Aorta (tissue), 5 donors: Measurements from ENCODE around the gene CAMK2G. TPM values are rescaled to one million over a fixed set of nuclear protein-coding genes. Genes with fewer than 3 reads are reported as not detected.
"Not testable (repeated sequence)": the region's sequence is repeated elsewhere in the genome, so short reads cannot be mapped to it uniquely, and the experiment has no call there.

Experiments used
- ATAC-seq: fragments of 200-7000 bp; cut with Tn5 transposase; one replicate; pipeline ENCODE4 v1.9.1; 2022; ENCODE audit warnings: moderate library complexity; ENCODE audit not compliant: low FRiP score
- DNase-seq, 2 donors: peaks; one replicate each; pipeline ENCODE4 v3.0.0-alpha.2; 2020
- H3K27ac ChIP-seq, 2 donors: one replicate each; pipeline ENCODE4 v1.5.1; 2013; ENCODE audit warnings: low read length in 2 of 2, mild to moderate bottlenecking in 2 of 2, moderate library complexity in 2 of 2, control low read depth in 1 of 2, inconsistent platforms in 1 of 2, low read depth in 1 of 2
- H3K27me3 ChIP-seq, 2 donors: one replicate each; pipeline ENCODE4 v1.6.1; 2013; ENCODE audit warnings: control low read depth in 1 of 2, low read length in 1 of 2, mild to moderate bottlenecking in 1 of 2, moderate library complexity in 1 of 2; ENCODE audit not compliant: insufficient read depth in 2 of 2, control insufficient read depth in 1 of 2
- H3K36me3 ChIP-seq, 2 donors: one replicate each; pipeline ENCODE4 v1.6.1; 2013; ENCODE audit warnings: control low read depth in 1 of 2, low read length in 1 of 2, mild to moderate bottlenecking in 1 of 2; ENCODE audit not compliant: insufficient read depth in 2 of 2, control insufficient read depth in 1 of 2
- H3K4me1 ChIP-seq, 2 donors: one replicate each; pipeline ENCODE4 v1.6.1; 2013; ENCODE audit warnings: low read length in 2 of 2, control low read depth in 1 of 2, mild to moderate bottlenecking in 1 of 2, moderate library complexity in 1 of 2; ENCODE audit not compliant: insufficient read depth in 2 of 2, control insufficient read depth in 1 of 2
- H3K4me3 ChIP-seq, 2 donors: one replicate each; pipeline ENCODE4 v1.5.1; 2013; ENCODE audit warnings: low read length in 2 of 2, control low read depth in 1 of 2, mild to moderate bottlenecking in 1 of 2
- H3K9me3 ChIP-seq: one replicate; pipeline ENCODE4 v1.6.1; 2013; ENCODE audit warnings: mild to moderate bottlenecking, low read length; ENCODE audit not compliant: control insufficient read depth
- WGBS, 2 donors: extraction: QIAGEN DNeasy Blood & Tissue Kit; methylation state at CpG; one replicate each; pipeline ENCODE4 v1.1.7; 2013; 5-methylcytosine and 5-hydroxymethylcytosine counted together
- intact Hi-C, 2 donors: fragments of 100-400 bp; cut with DNase I; formaldehyde crosslinking; loops; one replicate each; pipeline versions ENCODE4 v1.14.2 to v1.15.0; 2022
- polyA plus RNA-seq, 2 donors: library from polyadenylated mRNA; stranded (reverse); fragments of 200-250 nt; gene quantifications; one replicate each; pipeline ENCODE4 v1.2.3, GENCODE V29; 2013
- total RNA-seq, 2 donors: library from RNA; stranded (reverse); fragmentation: NEBNext Ultra II Directional; extraction: Animal tissue kit (Norgen Biotek cat#: 25700); gene quantifications; one replicate each; pipeline ENCODE4 v1.2.1, GENCODE V29; 2021
- donor health status: healthy with polysubstance abuse.
- donor health status: Bipolar disorder and iron deficiency.
- donor health status: DM: no; HTN: no; CAD: no.
- donor health status: DM: no; HTN: no; CAD: no.
- donor health status: DM: yes; HTN: yes; CAD: no.

The CAMK2G gene
- total and polyA plus RNA-seq, 4 donors, result 37.1 to 76.7 (median 70.8) TPM

GRCh38 chr10:73897693-73898092 lies 23.3 kb upstream of the CAMK2G start:
- 94 to 100% methylated on average over 1 of the region's 1 CpG for WGBS, 2 donors
- no peak overlapping the region for H3K4me3 ChIP-seq
- no peak for ATAC-seq
- intact Hi-C loops, result no loop called here
- H3K27me3 ChIP-seq, result no peaks in the 10 kb centered on the region
- no peak overlapping the region for H3K27ac ChIP-seq
- no peaks in the 10 kb centered on the region for H3K4me1 ChIP-seq
- no peaks in the 10 kb centered on the region for H3K9me3 ChIP-seq
- H3K36me3 ChIP-seq, result no peaks in the 10 kb centered on the region
- no peak for DNase-seq

DNA sequence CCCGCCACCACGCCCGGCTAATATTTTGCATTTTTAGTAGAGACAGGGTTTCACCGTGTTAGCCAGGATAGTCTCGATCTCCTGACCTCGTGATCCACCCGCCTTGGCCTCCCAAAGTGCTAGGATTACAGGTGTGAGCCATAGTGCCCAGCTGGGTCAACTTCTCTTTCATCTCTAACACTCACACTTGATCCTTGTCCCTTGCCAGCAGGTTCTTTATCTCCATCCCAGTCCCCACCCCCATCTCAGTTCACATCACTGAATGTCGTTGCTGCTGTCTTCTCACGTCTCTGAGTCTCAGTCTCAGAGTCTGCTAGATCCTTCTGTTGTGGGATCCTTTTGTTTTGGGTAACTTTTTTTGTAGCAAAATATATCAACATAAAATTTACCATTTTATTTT lies 21.0 kb upstream of the CAMK2G start:
- ATAC-seq, H3K27ac ChIP-seq, DNase-seq, H3K4me3 ChIP-seq, H3K27me3 ChIP-seq, H3K4me1 ChIP-seq, intact Hi-C loops, H3K36me3 ChIP-seq, H3K9me3 ChIP-seq: not testable (repeated sequence)
- 95 to 98% methylated on average over 9 of the region's 9 CpGs for WGBS, 2 donors

DNA sequence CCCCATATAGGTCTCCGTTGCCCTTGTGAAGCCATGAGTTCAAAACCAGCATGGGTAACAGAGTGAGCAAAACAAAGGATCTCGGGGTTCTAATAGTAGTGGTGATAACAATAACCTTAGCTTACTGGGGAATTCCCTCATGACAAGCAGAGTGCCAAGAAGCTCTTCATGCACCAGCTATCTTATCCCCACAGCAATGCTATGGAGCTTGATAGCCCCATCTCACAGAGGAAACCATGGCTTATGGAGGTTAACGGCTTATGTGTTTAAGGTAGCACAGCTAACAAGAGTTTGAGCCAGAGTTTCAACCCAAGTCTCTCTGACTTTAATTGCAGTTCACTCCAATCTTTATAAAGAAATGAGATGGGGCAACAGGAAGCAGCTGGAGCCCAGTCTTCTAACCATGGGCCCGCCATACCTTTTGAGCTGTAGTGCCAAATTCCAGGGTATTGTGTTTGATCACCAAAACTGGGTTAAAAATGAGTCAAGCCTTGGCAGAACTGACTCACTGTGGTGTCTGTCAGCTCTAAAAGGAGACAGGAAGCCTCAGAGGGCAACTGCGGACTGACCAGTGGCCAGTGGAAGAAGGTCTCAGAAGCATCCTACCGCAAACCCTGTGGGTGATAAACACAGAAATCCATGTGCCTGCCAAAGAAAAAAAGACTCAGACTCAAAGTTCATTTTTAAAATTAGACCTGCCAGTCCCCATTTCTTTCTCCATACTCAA lies 20.1 kb upstream of the CAMK2G start:
- peak in 1 of 2 donors; percentile 46 for DNase-seq
- intact Hi-C loops, result no loop called here
- no peaks in the 10 kb centered on the region for H3K36me3 ChIP-seq
- H3K9me3 ChIP-seq, result no peaks in the 10 kb centered on the region
- 73 to 75% methylated on average over 6 of the region's 6 CpGs for WGBS, 2 donors
- H3K27ac ChIP-seq, result no peak overlapping the region
- no peak overlapping the region for H3K4me3 ChIP-seq
- H3K4me1 ChIP-seq, result no peaks in the 10 kb centered on the region
- ATAC-seq, result no peak
- H3K27me3 ChIP-seq, result no peaks in the 10 kb centered on the region

DNA sequence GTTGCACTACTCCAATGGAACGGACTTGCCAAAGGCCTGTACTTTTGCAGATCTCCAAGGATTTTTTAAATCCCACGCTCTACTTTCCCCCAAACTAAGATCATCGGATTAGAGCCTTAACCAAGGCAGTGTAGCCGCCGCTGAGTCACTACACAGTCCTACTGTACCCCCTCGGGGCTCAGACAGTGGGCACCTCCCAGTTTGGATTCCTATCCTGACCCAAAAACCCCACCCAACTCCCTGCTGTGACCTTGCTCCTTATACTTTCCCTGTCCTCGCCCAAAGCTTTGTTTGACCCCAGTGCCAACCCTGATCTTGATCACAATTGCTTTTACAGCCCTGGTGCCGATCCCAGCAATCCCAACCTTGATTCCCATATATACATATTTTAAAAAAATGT lies 19.1 kb upstream of the CAMK2G start:
- H3K9me3 ChIP-seq, result no peaks in the 10 kb centered on the region
- no peaks in the 10 kb centered on the region for H3K36me3 ChIP-seq
- ATAC-seq, result no peak
- peaks cover 0 to 2% of the 10 kb centered on the region in 2 donors for H3K4me1 ChIP-seq
- H3K4me3 ChIP-seq, result no peak overlapping the region
- intact Hi-C loops, result no loop called here
- peak in 1 of 2 donors; percentile 26 for DNase-seq
- H3K27ac ChIP-seq, result no peak overlapping the region
- no peaks in the 10 kb centered on the region for H3K27me3 ChIP-seq
- 83 to 90% methylated on average over 8 of the region's 8 CpGs for WGBS, 2 donors

- Histone ChIP-seq H3K4me3 (no peak overlapping the region), H3K36me3 (no peaks in the 10 kb centered on the region), H3K27ac (no peak overlapping the region), H3K4me1 (peaks cover 0 to 2% of the 10 kb centered on the region in 2 donors), H3K27me3 (no peaks in the 10 kb centered on the region), H3K9me3 (no peaks in the 10 kb centered on the region)
- ATAC-seq (no peak), DNase-seq (no peak)
- intact Hi-C loops, result no loop called here
- WGBS, 2 donors, result 77 to 86% methylated on average over 10 of the region's 10 CpGs
Measured at GRCh38 chr10:73892310-73893030, 18.1 kb upstream of the CAMK2G start.

GRCh38 chr10:73891540-73891939 lies 17.2 kb upstream of the CAMK2G start:
- H3K27ac ChIP-seq, result no peak overlapping the region
- WGBS, 2 donors, result 74 to 81% methylated on average over 5 of the region's 5 CpGs
- ATAC-seq (no peak), DNase-seq (no peak)
- intact Hi-C loops, result no loop called here
- no peaks in the 10 kb centered on the region for H3K9me3 ChIP-seq
- H3K36me3 ChIP-seq, result no peaks in the 10 kb centered on the region
- H3K27me3 ChIP-seq, result no peaks in the 10 kb centered on the region
- H3K4me1 ChIP-seq, result peaks cover 2 to 3% of the 10 kb centered on the region in 2 donors
- no peak overlapping the region for H3K4me3 ChIP-seq

GRCh38 chr10:73890830-73891229 lies 16.5 kb upstream of the CAMK2G start:
- H3K36me3 ChIP-seq, H3K9me3 ChIP-seq, H3K4me1 ChIP-seq, intact Hi-C loops, H3K4me3 ChIP-seq, H3K27me3 ChIP-seq, H3K27ac ChIP-seq, DNase-seq, ATAC-seq: not testable (repeated sequence)
- 61 to 79% methylated on average over 3 of the region's 3 CpGs for WGBS, 2 donors

GRCh38 chr10:73890261-73890660 lies 15.9 kb upstream of the CAMK2G start:
- ATAC-seq (no peak), DNase-seq (no peak)
- WGBS, 2 donors, result 97 to 98% methylated on average over 5 of the region's 5 CpGs
- Histone ChIP-seq H3K27ac (no peak overlapping the region), H3K27me3 (no peaks in the 10 kb centered on the region), H3K9me3 (no peaks in the 10 kb centered on the region), H3K36me3 (no peaks in the 10 kb centered on the region), H3K4me1 (peaks cover 2 to 4% of the 10 kb centered on the region in 2 donors), H3K4me3 (no peak overlapping the region)
- intact Hi-C loops, result no loop called here

- not testable (repeated sequence) for ATAC-seq, H3K27me3 ChIP-seq, H3K4me1 ChIP-seq, H3K9me3 ChIP-seq, H3K36me3 ChIP-seq, H3K4me3 ChIP-seq
- H3K27ac ChIP-seq, result peak overlapping the region in 1 of 2 donors; percentile 70
- WGBS, 2 donors, result 81 to 100% methylated on average over 2 to 3 of the region's 3 CpGs
- intact Hi-C loops, result loop anchor here (5.0 to 10.0 kb wide), 3 partner anchors 193 to 225 kb away; no protein-coding TSS in a partner anchor
- DNase-seq, result peak in 1 of 2 donors; percentile 24
Measured at GRCh38 chr10:73889416-73889815, 15.1 kb upstream of the CAMK2G start.
